Breast epithelium (tissue), 4 donors: ENCODE measurements around the gene RAB6A. TPM values are rescaled to one million over a fixed set of nuclear protein-coding genes. Genes with fewer than 3 reads are reported as not detected.
A peak's percentile ranks its signal among the peaks of the same experiment; 100 is the strongest.

ENCODE experiments used
- DNase-seq, 2 donors: peaks; one replicate each; pipeline ENCODE4 v3.0.0-alpha.2; 2019; ENCODE audit warnings: low spot score in 2 of 2
- H3K27ac ChIP-seq, 2 donors: fragments of 200-600 bp; sonication (generic) in 1 of 2; one replicate each; pipeline ENCODE4 v1.5.1; 2016 to 2019; ENCODE audit warnings: mild to moderate bottlenecking in 1 of 2
- H3K27me3 ChIP-seq, 2 donors: fragments of 200-600 bp; sonication (generic) in 1 of 2; one replicate each; pipeline versions ENCODE4 v1.5.1 to v1.6.0; 2017 to 2019; ENCODE audit warnings: control low read depth in 1 of 2, mild to moderate bottlenecking in 1 of 2
- H3K36me3 ChIP-seq: fragments of 200-600 bp; one replicate; pipeline ENCODE4 v1.5.1; 2019
- H3K4me1 ChIP-seq, 2 donors: fragments of 200-600 bp; sonication (generic); one replicate each; pipeline ENCODE4 v1.5.1; 2016 to 2019; ENCODE audit warnings: control low read depth in 1 of 2
- H3K4me3 ChIP-seq, 3 donors: fragments of 200-600 bp; sonication (generic); 1 replicate in 2 of 3; 2 replicates in 1 of 3; pipeline ENCODE4 v1.5.1; 2016 to 2019; ENCODE audit warnings: mild to moderate bottlenecking in 3 of 3, moderate library complexity in 2 of 3
- H3K9me3 ChIP-seq, 2 donors: fragments of 200-600 bp; sonication (generic) in 1 of 2; one replicate each; pipeline ENCODE4 v1.5.1; 2016 to 2019; ENCODE audit warnings: control low read depth in 1 of 2
- CTCF ChIP-seq, 3 donors: fragments of 450-650 bp; IDR thresholded peaks; one replicate each; pipeline ENCODE4 v1.5.1; 2016 to 2017; ENCODE audit warnings: antibody characterized with exemption in 3 of 3, mild to moderate bottlenecking in 3 of 3, moderate library complexity in 3 of 3
- POLR2A ChIP-seq: fragments of 450-650 bp; IDR thresholded peaks from one replicate; pipeline ENCODE4 v1.6.1; 2016; ENCODE audit warnings: antibody characterized with exemption, mild to moderate bottlenecking, moderate library complexity
- POLR2AphosphoS5 ChIP-seq, 3 donors: sonication (generic); formaldehyde crosslinking; IDR thresholded peaks; one replicate each; pipeline ENCODE4 v1.6.1; 2017; ENCODE audit warnings: antibody characterized with exemption in 3 of 3
- intact Hi-C: fragments of 100-400 bp; cut with DNase I; formaldehyde crosslinking; loops from one replicate; pipeline ENCODE4 v1.15.1; 2023; ENCODE audit warnings: low total_unique reads
- total RNA-seq, 3 donors: library from RNA; depleted of rRNA; stranded (reverse); fragments of >200 nt; gene quantifications; one replicate each; pipeline ENCODE4 v1.1.0, GENCODE V29; 2016

The RAB6A gene
- total RNA-seq, 3 donors from 2014 or later: 79.6 to 119 (median 102) TPM

- Histone ChIP-seq H3K27me3 (no peaks in the 10 kb centered on the region), H3K4me3 (no peak overlapping the region), H3K9me3 (no peaks in the 10 kb centered on the region), H3K27ac (no peak overlapping the region), H3K4me1 (no peaks in the 10 kb centered on the region), H3K36me3 (no peaks in the 10 kb centered on the region)
- TF ChIP-seq POLR2AphosphoS5 (IDR thresholded peaks at IDR 0.05) (no peak), POLR2A (no peak), CTCF (IDR thresholded peaks at IDR 0.05) (no peak)
- DNase-seq: no peak
- intact Hi-C loops: no loop called here
Observed at GRCh38 chr11:73800276-73800806, 39.5 kb upstream of the RAB6A start.

GRCh38 chr11:73797457-73797856, 36.6 kb upstream of the RAB6A start:
- no peak overlapping the region for H3K27ac ChIP-seq
- H3K9me3 ChIP-seq: no peaks in the 10 kb centered on the region
- H3K4me1 ChIP-seq: no peaks in the 10 kb centered on the region
- intact Hi-C loops: no loop called here
- no peaks in the 10 kb centered on the region for H3K36me3 ChIP-seq
- TF ChIP-seq POLR2AphosphoS5 (IDR thresholded peaks at IDR 0.05): no peak
- no peak for TF ChIP-seq CTCF (IDR thresholded peaks at IDR 0.05)
- no peak for TF ChIP-seq POLR2A
- H3K27me3 ChIP-seq: no peaks in the 10 kb centered on the region
- H3K4me3 ChIP-seq: no peak overlapping the region
- no peak for DNase-seq

GRCh38 chr11:73795925-73796632, 35.2 kb upstream of the RAB6A start:
- intact Hi-C loops: no loop called here
- H3K27ac ChIP-seq: no peak overlapping the region
- H3K9me3 ChIP-seq: no peaks in the 10 kb centered on the region
- TF ChIP-seq POLR2AphosphoS5 (IDR thresholded peaks at IDR 0.05) (no peak), POLR2A (no peak), CTCF (IDR thresholded peaks at IDR 0.05) (no peak)
- no peak for DNase-seq
- no peaks in the 10 kb centered on the region for H3K4me1 ChIP-seq
- no peaks in the 10 kb centered on the region for H3K36me3 ChIP-seq
- no peak overlapping the region for H3K4me3 ChIP-seq
- no peaks in the 10 kb centered on the region for H3K27me3 ChIP-seq

GRCh38 chr11:73792584-73792983, 31.7 kb upstream of the RAB6A start:
- H3K4me1 ChIP-seq: no peaks in the 10 kb centered on the region
- intact Hi-C loops: no loop called here
- DNase-seq: no peak
- H3K36me3 ChIP-seq: no peaks in the 10 kb centered on the region
- no peaks in the 10 kb centered on the region for H3K9me3 ChIP-seq
- TF ChIP-seq CTCF (IDR thresholded peaks at IDR 0.05) (no peak), POLR2A (no peak), POLR2AphosphoS5 (IDR thresholded peaks at IDR 0.05) (no peak)
- no peak overlapping the region for H3K27ac ChIP-seq
- no peak overlapping the region for H3K4me3 ChIP-seq
- no peaks in the 10 kb centered on the region for H3K27me3 ChIP-seq

GRCh38 chr11:73789279-73789670, 28.4 kb upstream of the RAB6A start:
- no peak for DNase-seq
- TF ChIP-seq CTCF (IDR thresholded peaks at IDR 0.05) (no peak), POLR2A (no peak), POLR2AphosphoS5 (IDR thresholded peaks at IDR 0.05) (no peak)
- Histone ChIP-seq H3K36me3 (no peaks in the 10 kb centered on the region), H3K27ac (peak overlapping the region; percentile 63 to 90), H3K9me3 (no peaks in the 10 kb centered on the region), H3K27me3 (no peaks in the 10 kb centered on the region), H3K4me3 (no peak overlapping the region), H3K4me1 (peaks cover 0 to 6% of the 10 kb centered on the region in 2 donors)
- intact Hi-C loops: no loop called here
